ENCODE data around the gene DNASE2. TPM values are rescaled to one million over a fixed set of nuclear protein-coding genes. Genes with fewer than 3 reads are reported as not detected.
A peak's percentile ranks its signal among the peaks of the same experiment; 100 is the strongest.

DNASE2 gene
- total RNA-seq, 2 experiments from 2014 or later: 29.0 to 30.4 TPM

- H3K27ac Mint-ChIP-seq: no peak overlapping the region
- no peaks in the 10 kb centered on the region for H3K9me3 Mint-ChIP-seq
- POLR2A ChIA-PET: no interaction called here
- H3K4me3 Mint-ChIP-seq: no peak overlapping the region
- no peak for ATAC-seq (ENCODE audit: low read depth)
- H3K27me3 Mint-ChIP-seq: peaks cover 48% of the 10 kb centered on the region
- peaks cover 16% of the 10 kb centered on the region for H3K4me1 Mint-ChIP-seq
- no peak for DNase-seq
- H3K36me3 Mint-ChIP-seq: no peaks in the 10 kb centered on the region
Measured at GRCh38 chr19:12843999-12844732, 37.1 kb downstream of the DNASE2 start.

- H3K27ac Mint-ChIP-seq: no peak overlapping the region
- H3K4me1 Mint-ChIP-seq: peaks cover 18% of the 10 kb centered on the region
- POLR2A ChIA-PET: no interaction called here
- no peaks in the 10 kb centered on the region for H3K9me3 Mint-ChIP-seq
- no peaks in the 10 kb centered on the region for H3K36me3 Mint-ChIP-seq
- no peak for ATAC-seq (ENCODE audit: low read depth)
- no peak for DNase-seq
- peaks cover 56% of the 10 kb centered on the region for H3K27me3 Mint-ChIP-seq
- no peak overlapping the region for H3K4me3 Mint-ChIP-seq
Measured at GRCh38 chr19:12843328-12843727, 37.9 kb downstream of the DNASE2 start.

- Mint-ChIP-seq H3K9me3 (no peaks in the 10 kb centered on the region), H3K27ac (no peak overlapping the region), H3K36me3 (no peaks in the 10 kb centered on the region), H3K4me1 (peaks cover 17% of the 10 kb centered on the region), H3K4me3 (no peak overlapping the region), H3K27me3 (peaks cover 62% of the 10 kb centered on the region)
- ATAC-seq (ENCODE audit: low read depth) (no peak), DNase-seq (no peak)
- POLR2A ChIA-PET: interaction anchor here (0.6 kb wide), 1 partner anchor 1977 kb away, joined by 4 read pairs; no protein-coding TSS in a partner anchor
Measured at GRCh38 chr19:12842511-12842910, 38.7 kb downstream of the DNASE2 start.

- H3K27ac Mint-ChIP-seq: no peak overlapping the region
- no peaks in the 10 kb centered on the region for H3K36me3 Mint-ChIP-seq
- H3K27me3 Mint-ChIP-seq: peaks cover 67% of the 10 kb centered on the region
- DNase-seq: peak; percentile 49
- peaks cover 17% of the 10 kb centered on the region for H3K4me1 Mint-ChIP-seq
- POLR2A ChIA-PET: no interaction called here
- no peak for ATAC-seq (ENCODE audit: low read depth)
- H3K4me3 Mint-ChIP-seq: peak overlapping the region; percentile 64
- no peaks in the 10 kb centered on the region for H3K9me3 Mint-ChIP-seq
Measured at GRCh38 chr19:12841094-12841493, 40.2 kb downstream of the DNASE2 start.

GRCh38 chr19:12840091-12841079 is 40.9 kb downstream of the DNASE2 start:
- no peaks in the 10 kb centered on the region for H3K9me3 Mint-ChIP-seq
- no peaks in the 10 kb centered on the region for H3K36me3 Mint-ChIP-seq
- DNase-seq (peak; percentile 66), ATAC-seq (ENCODE audit: low read depth) (peak; percentile 11)
- H3K4me1 Mint-ChIP-seq: peaks cover 17% of the 10 kb centered on the region
- no peak overlapping the region for H3K27ac Mint-ChIP-seq
- peak overlapping the region; percentile 64 for H3K4me3 Mint-ChIP-seq
- POLR2A ChIA-PET: no interaction called here
- H3K27me3 Mint-ChIP-seq: peaks cover 74% of the 10 kb centered on the region

GRCh38 chr19:12838886-12839756 is 42.1 kb downstream of the DNASE2 start:
- Mint-ChIP-seq H3K4me1 (peaks cover 19% of the 10 kb centered on the region), H3K4me3 (peak overlapping the region; percentile 74), H3K9me3 (no peaks in the 10 kb centered on the region), H3K36me3 (no peaks in the 10 kb centered on the region), H3K27me3 (peaks cover 76% of the 10 kb centered on the region), H3K27ac (peak overlapping the region; percentile 43)
- DNase-seq (no peak), ATAC-seq (ENCODE audit: low read depth) (no peak)
- POLR2A ChIA-PET: no interaction called here

GRCh38 chr19:12838182-12838885 is 42.9 kb downstream of the DNASE2 start, which contains the start of gene MAST1:
Gene MAST1, plus strand, starts transcription at chr19:12838515. Its CDS starts 58 bp downstream, at chr19:12838573.
- DNase-seq (peak; percentile 82), ATAC-seq (ENCODE audit: low read depth) (peak; percentile 73)
- Mint-ChIP-seq H3K27ac (peak within 1 kb of the TSS; percentile 43), H3K4me1 (peaks cover 20% of the 10 kb centered on the region), H3K27me3 (peaks cover 78% of the 10 kb centered on the region), H3K9me3 (no peaks in the 10 kb centered on the region), H3K4me3 (peak within 1 kb of the TSS; percentile 74), H3K36me3 (no peaks in the 10 kb centered on the region)
- POLR2A ChIA-PET: no interaction called here

GRCh38 chr19:12837225-12837624 is 44.0 kb downstream of the DNASE2 start:
- Mint-ChIP-seq H3K4me3 (no peak overlapping the region), H3K27me3 (peaks cover 83% of the 10 kb centered on the region), H3K9me3 (no peaks in the 10 kb centered on the region), H3K4me1 (peaks cover 25% of the 10 kb centered on the region), H3K36me3 (no peaks in the 10 kb centered on the region), H3K27ac (no peak overlapping the region)
- DNase-seq (no peak), ATAC-seq (ENCODE audit: low read depth) (no peak)
- POLR2A ChIA-PET: no interaction called here

- Mint-ChIP-seq H3K36me3 (no peaks in the 10 kb centered on the region), H3K27ac (no peak overlapping the region), H3K4me1 (peaks cover 24% of the 10 kb centered on the region), H3K27me3 (peaks cover 85% of the 10 kb centered on the region), H3K4me3 (no peak overlapping the region), H3K9me3 (no peaks in the 10 kb centered on the region)
- ATAC-seq (ENCODE audit: low read depth) (no peak), DNase-seq (no peak)
- POLR2A ChIA-PET: no interaction called here
Measured at GRCh38 chr19:12836529-12836863, 44.8 kb downstream of the DNASE2 start.

- Mint-ChIP-seq H3K27ac (no peak overlapping the region), H3K9me3 (no peaks in the 10 kb centered on the region), H3K36me3 (no peaks in the 10 kb centered on the region), H3K4me3 (no peak overlapping the region), H3K4me1 (peaks cover 15% of the 10 kb centered on the region), H3K27me3 (peaks cover 81% of the 10 kb centered on the region)
- DNase-seq (peak; percentile 42), ATAC-seq (ENCODE audit: low read depth) (no peak)
- POLR2A ChIA-PET: interaction anchor here (1.2 kb wide), 1 partner anchor 16 kb away, joined by 3 read pairs; no protein-coding TSS in a partner anchor
Measured at GRCh38 chr19:12834976-12835757, 46.1 kb downstream of the DNASE2 start.

GRCh38 chr19:12834566-12834943 is 46.7 kb downstream of the DNASE2 start, which contains the start of gene RTBDN:
Gene RTBDN, minus strand, starts transcription at chr19:12834579. Its CDS starts 4,600 bp downstream, at chr19:12829979.
- peaks cover 83% of the 10 kb centered on the region for H3K27me3 Mint-ChIP-seq
- no peak for DNase-seq
- no peak within 1 kb of the TSS for H3K27ac Mint-ChIP-seq
- H3K9me3 Mint-ChIP-seq: no peaks in the 10 kb centered on the region
- ATAC-seq (ENCODE audit: low read depth): no peak
- POLR2A ChIA-PET: interaction anchor here (1.2 kb wide), 1 partner anchor 16 kb away, joined by 3 read pairs; no protein-coding TSS in a partner anchor
- H3K36me3 Mint-ChIP-seq: no peaks in the 10 kb centered on the region
- peak within 1 kb of the TSS; percentile 48 for H3K4me3 Mint-ChIP-seq
- H3K4me1 Mint-ChIP-seq: peaks cover 15% of the 10 kb centered on the region

Data from activated naive CD8-positive, alpha-beta T cell treated with anti-CD3 and anti-CD28 coated beads, Interleukin-2, amount 10 ng/mL, durations not matched to agents 7 days and 5 days (primary cell).